Cardiac septum (tissue), 1 donor: ENCODE data around the gene DDA1. TPM values are rescaled to one million over a fixed set of nuclear protein-coding genes. Genes with fewer than 3 reads are reported as not detected.
"Not testable (repeated sequence)": the region's sequence is repeated elsewhere in the genome, so short reads cannot be mapped to it uniquely, and the experiment has no call there.

Experiments
- DNase-seq: peaks from one replicate; pipeline ENCODE4 v3.0.0-alpha.2; 2020; ENCODE audit warnings: low spot score
- intact Hi-C: fragments of 100-400 bp; cut with DNase I; formaldehyde crosslinking; loops from one replicate; pipeline ENCODE4 v1.14.0; 2022
- total RNA-seq: library from RNA; stranded (reverse); fragmentation: NEBNext Ultra II Directional; extraction: Animal tissue kit (Norgen Biotek cat#: 25700); gene quantifications from one replicate; pipeline ENCODE4 v1.2.1, GENCODE V29; 2021
- donor health status: DM: no; HTN: no; CAD: no.

Gene DDA1
- total RNA-seq, 1 donor from 2014 or later = 38.8 TPM

- intact Hi-C loops = no loop called here
- no peak for DNase-seq
Observed at GRCh38 chr19:17359905-17360800, 50.8 kb downstream of the DDA1 start.

- intact Hi-C loops, DNase-seq: not testable (repeated sequence)
Observed at GRCh38 chr19:17363852-17364605, 54.7 kb downstream of the DDA1 start.

- no peak for DNase-seq
Observed at GRCh38 chr19:17365361-17365760, 56.0 kb downstream of the DDA1 start.

GRCh38 chr19:17370026-17370587 lies 60.7 kb downstream of the DDA1 start:
- intact Hi-C loops = no loop called here
- DNase-seq = no peak

More at GRCh38 chr19:17365361-17365760, 56.0 kb downstream of the DDA1 start:
- intact Hi-C loops = no loop called here

Other genes starting within 250 kb of the DDA1 start
- 2.6 TPM for gene HAUS8, start 234.1 kb upstream of the DDA1 start, total RNA-seq
- gene MYO9B, start 233.8 kb upstream of the DDA1 start, total RNA-seq = 35.6 TPM
- gene USE1, start 94.2 kb upstream of the DDA1 start, total RNA-seq = 29.1 TPM
- gene OCEL1, start 83.3 kb upstream of the DDA1 start, total RNA-seq = 18.8 TPM
- gene NR2F6, start 63.6 kb upstream of the DDA1 start, total RNA-seq = 50.5 TPM
- gene USHBP1, start 44.8 kb upstream of the DDA1 start, total RNA-seq = 4.7 TPM
- 70.5 TPM for gene BABAM1, start 42.1 kb upstream of the DDA1 start, total RNA-seq
- gene ANKLE1, start 27.7 kb upstream of the DDA1 start, total RNA-seq = 0.30 TPM
- 8.6 TPM for gene ABHD8, start 6.1 kb upstream of the DDA1 start, total RNA-seq
- 136 TPM for gene MRPL34, start 3.7 kb upstream of the DDA1 start, total RNA-seq
- gene ANO8, start 25.3 kb downstream of the DDA1 start, total RNA-seq = 7.3 TPM
- 9.8 TPM for gene GTPBP3, start 28.0 kb downstream of the DDA1 start, total RNA-seq
- gene PLVAP, start 67.8 kb downstream of the DDA1 start, total RNA-seq = 32.8 TPM
- gene CCDC194, start 84.6 kb downstream of the DDA1 start, total RNA-seq = 0.40 TPM
- 29.8 TPM for gene BST2, start 96.1 kb downstream of the DDA1 start, total RNA-seq
- 14.3 TPM for gene MVB12A, start 110.5 kb downstream of the DDA1 start, total RNA-seq
- not detected for gene TMEM221, start 139.1 kb downstream of the DDA1 start, total RNA-seq
- gene NXNL1, start 151.4 kb downstream of the DDA1 start, total RNA-seq = 0.59 TPM
- gene SLC27A1, start 161.0 kb downstream of the DDA1 start, total RNA-seq = 35.9 TPM
- gene PGLS, start 202.1 kb downstream of the DDA1 start, total RNA-seq = 24.8 TPM
- gene COLGALT1, start 246.1 kb downstream of the DDA1 start, total RNA-seq = 41.1 TPM